GM19455 (cell line): Measurements from ENCODE around the gene TNN.

Source experiments
- ATAC-seq: cut with Tn5 transposase; IDR thresholded peaks from one replicate; pipeline ENCODE4 v1.9.1; 2021; ENCODE audit not compliant: unreplicated experiment

Gene TNN

DNA sequence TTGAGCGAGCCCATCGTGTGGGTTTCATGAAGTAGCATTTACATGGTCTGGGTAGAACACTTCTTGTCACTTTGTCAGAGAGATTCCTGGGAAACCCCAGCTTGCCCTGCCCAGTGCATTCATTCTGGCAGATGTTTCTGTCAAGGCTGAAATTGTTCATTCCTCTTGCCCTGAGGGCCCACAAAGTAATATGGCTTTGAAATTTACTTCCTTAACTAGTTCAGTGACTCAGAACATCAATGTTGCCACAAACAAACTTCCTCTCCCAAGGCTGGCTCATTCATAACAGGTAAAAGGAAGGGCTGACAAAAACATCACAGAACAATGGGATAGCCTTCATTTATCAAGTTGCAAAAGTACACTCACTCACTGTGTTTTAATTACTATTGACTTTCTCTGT lies 129.9 kb downstream of the TNN start:
- ATAC-seq = no peak
